Measurements from ENCODE around the gene RSPO3. TPM values are rescaled to one million over a fixed set of nuclear protein-coding genes. Genes with fewer than 3 reads are reported as not detected.

The RSPO3 gene
- total RNA-seq, 1 experiment from 2014 or later: not detected

DNA sequence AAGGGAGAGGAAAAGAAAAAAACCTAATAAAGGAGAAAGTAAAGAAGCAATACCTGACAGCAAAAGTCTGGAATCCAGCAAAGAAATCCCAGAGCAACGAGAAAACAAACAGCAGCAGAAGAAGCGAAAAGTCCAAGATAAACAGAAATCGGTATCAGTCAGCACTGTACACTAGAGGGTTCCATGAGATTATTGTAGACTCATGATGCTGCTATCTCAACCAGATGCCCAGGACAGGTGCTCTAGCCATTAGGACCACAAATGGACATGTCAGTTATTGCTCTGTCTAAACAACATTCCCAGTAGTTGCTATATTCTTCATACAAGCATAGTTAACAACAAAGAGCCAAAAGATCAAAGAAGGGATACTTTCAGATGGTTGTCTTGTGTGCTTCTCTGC is 77.4 kb downstream of the RSPO3 start:
- Mint-ChIP-seq H3K4me1 (ENCODE audit: insufficient read depth, unreplicated experiment) (peaks cover 4% of the 10 kb centered on the region), H3K4me3 (ENCODE audit: unreplicated experiment) (no peak overlapping the region), H3K9me3 (ENCODE audit: unreplicated experiment) (no peaks in the 10 kb centered on the region), H3K27ac (ENCODE audit: low read depth, unreplicated experiment) (no peak overlapping the region), H3K27me3 (ENCODE audit: insufficient read depth, unreplicated experiment) (peaks cover 50% of the 10 kb centered on the region), H3K36me3 (ENCODE audit: insufficient read depth, unreplicated experiment) (no peaks in the 10 kb centered on the region)
- no TSS peak for BruUV-seq (replicated peaks)
- DNase-seq (ENCODE audit: unreplicated experiment): no peak
- CTCF ChIA-PET: no interaction called here
- TF ChIP-seq, protein P1, sequence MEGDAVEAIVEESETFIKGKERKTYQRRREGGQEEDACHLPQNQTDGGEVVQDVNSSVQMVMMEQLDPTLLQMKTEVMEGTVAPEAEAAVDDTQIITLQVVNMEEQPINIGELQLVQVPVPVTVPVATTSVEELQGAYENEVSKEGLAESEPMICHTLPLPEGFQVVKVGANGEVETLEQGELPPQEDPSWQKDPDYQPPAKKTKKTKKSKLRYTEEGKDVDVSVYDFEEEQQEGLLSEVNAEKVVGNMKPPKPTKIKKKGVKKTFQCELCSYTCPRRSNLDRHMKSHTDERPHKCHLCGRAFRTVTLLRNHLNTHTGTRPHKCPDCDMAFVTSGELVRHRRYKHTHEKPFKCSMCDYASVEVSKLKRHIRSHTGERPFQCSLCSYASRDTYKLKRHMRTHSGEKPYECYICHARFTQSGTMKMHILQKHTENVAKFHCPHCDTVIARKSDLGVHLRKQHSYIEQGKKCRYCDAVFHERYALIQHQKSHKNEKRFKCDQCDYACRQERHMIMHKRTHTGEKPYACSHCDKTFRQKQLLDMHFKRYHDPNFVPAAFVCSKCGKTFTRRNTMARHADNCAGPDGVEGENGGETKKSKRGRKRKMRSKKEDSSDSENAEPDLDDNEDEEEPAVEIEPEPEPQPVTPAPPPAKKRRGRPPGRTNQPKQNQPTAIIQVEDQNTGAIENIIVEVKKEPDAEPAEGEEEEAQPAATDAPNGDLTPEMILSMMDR (IDR thresholded peaks at IDR 0.05; ENCODE audit: unreplicated experiment): no peak
- intact Hi-C loops (cut with micrococcal nuclease): loop anchor here (10.0 kb wide), 1 partner anchor 1161 kb away; no protein-coding TSS in a partner anchor
- POLR2A ChIA-PET: no interaction called here

DNA sequence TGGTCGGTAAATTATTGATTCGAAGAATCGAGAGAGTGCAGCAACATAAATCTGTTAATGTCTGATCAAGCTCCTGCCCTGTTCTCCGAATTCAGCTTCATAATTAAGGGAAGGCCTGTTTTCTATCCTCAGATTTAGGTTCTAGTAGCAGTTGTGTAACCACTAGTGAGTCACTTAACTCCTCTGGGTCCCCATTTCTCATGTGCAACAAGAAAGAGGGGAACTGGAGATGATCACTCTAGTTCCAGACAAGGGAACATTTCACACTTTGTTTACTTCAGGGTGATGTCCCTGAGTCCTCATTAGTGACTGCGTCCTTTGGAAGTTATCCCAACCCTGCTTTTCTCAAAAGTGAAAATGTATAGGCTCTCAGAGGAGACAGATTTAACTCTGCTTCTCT is 80.1 kb downstream of the RSPO3 start:
- CTCF ChIA-PET: no interaction called here
- intact Hi-C loops (cut with micrococcal nuclease): loop anchor here (10.0 kb wide), 1 partner anchor 1164 kb away; no protein-coding TSS in a partner anchor
- Mint-ChIP-seq H3K4me1 (ENCODE audit: insufficient read depth, unreplicated experiment) (peaks cover 5% of the 10 kb centered on the region), H3K4me3 (ENCODE audit: unreplicated experiment) (no peak overlapping the region), H3K27me3 (ENCODE audit: insufficient read depth, unreplicated experiment) (peaks cover 53% of the 10 kb centered on the region), H3K9me3 (ENCODE audit: unreplicated experiment) (no peaks in the 10 kb centered on the region), H3K36me3 (ENCODE audit: insufficient read depth, unreplicated experiment) (no peaks in the 10 kb centered on the region), H3K27ac (ENCODE audit: low read depth, unreplicated experiment) (no peak overlapping the region)
- TF ChIP-seq, protein P1 (IDR thresholded peaks at IDR 0.05; ENCODE audit: unreplicated experiment): no peak
- DNase-seq (ENCODE audit: unreplicated experiment): peak; percentile 14
- POLR2A ChIA-PET: interaction anchor here (1.1 kb wide), 1 partner anchor 22 kb away, joined by 3 read pairs; no protein-coding TSS in a partner anchor
- no TSS peak for BruUV-seq (replicated peaks)

DNA sequence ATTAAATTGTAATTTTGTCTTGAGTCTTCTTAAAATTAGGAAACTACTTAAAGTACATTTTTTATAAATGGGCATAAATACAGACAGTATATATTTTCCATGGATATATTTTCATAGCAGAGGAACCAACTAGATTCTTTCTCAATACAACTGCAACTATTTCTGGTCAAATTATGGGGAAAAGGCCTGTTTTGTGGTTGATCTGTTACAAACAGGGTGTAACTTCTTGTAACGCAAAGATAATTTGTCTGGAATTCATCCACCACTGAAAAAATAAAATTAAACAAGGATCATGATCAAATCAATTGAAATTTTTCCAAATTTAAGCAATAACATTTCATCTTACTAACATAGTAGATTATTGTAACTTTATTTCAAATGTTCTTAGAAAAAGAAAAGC is 81.0 kb downstream of the RSPO3 start:
- Mint-ChIP-seq H3K4me3 (ENCODE audit: unreplicated experiment) (no peak overlapping the region), H3K9me3 (ENCODE audit: unreplicated experiment) (no peaks in the 10 kb centered on the region), H3K4me1 (ENCODE audit: insufficient read depth, unreplicated experiment) (peaks cover 5% of the 10 kb centered on the region), H3K36me3 (ENCODE audit: insufficient read depth, unreplicated experiment) (no peaks in the 10 kb centered on the region), H3K27me3 (ENCODE audit: insufficient read depth, unreplicated experiment) (peaks cover 60% of the 10 kb centered on the region), H3K27ac (ENCODE audit: low read depth, unreplicated experiment) (no peak overlapping the region)
- ChIA-PET POLR2A (no interaction called here), CTCF (no interaction called here)
- TF ChIP-seq, protein P1 (IDR thresholded peaks at IDR 0.05; ENCODE audit: unreplicated experiment): no peak
- no peak for DNase-seq (ENCODE audit: unreplicated experiment)
- BruUV-seq (replicated peaks): no TSS peak
- intact Hi-C loops (cut with micrococcal nuclease): loop anchor here (10.0 kb wide), 1 partner anchor 1165 kb away; no protein-coding TSS in a partner anchor

- TF ChIP-seq, protein P1 (IDR thresholded peaks at IDR 0.05; ENCODE audit: unreplicated experiment): no peak
- POLR2A ChIA-PET: interaction anchor here (0.7 kb wide), 1 partner anchor 375 kb away, joined by 3 read pairs; no protein-coding TSS in a partner anchor
- peaks cover 5% of the 10 kb centered on the region for H3K4me1 Mint-ChIP-seq (ENCODE audit: insufficient read depth, unreplicated experiment)
- no peak overlapping the region for H3K27ac Mint-ChIP-seq (ENCODE audit: low read depth, unreplicated experiment)
- intact Hi-C loops (cut with micrococcal nuclease): no loop called here
- BruUV-seq (replicated peaks): no TSS peak
- no peaks in the 10 kb centered on the region for H3K9me3 Mint-ChIP-seq (ENCODE audit: unreplicated experiment)
- no peak overlapping the region for H3K4me3 Mint-ChIP-seq (ENCODE audit: unreplicated experiment)
- no peak for DNase-seq (ENCODE audit: unreplicated experiment)
- H3K27me3 Mint-ChIP-seq (ENCODE audit: insufficient read depth, unreplicated experiment): peaks cover 62% of the 10 kb centered on the region
- no peaks in the 10 kb centered on the region for H3K36me3 Mint-ChIP-seq (ENCODE audit: insufficient read depth, unreplicated experiment)
- CTCF ChIA-PET: no interaction called here
Measured at GRCh38 chr6:127200114-127200513, 81.6 kb downstream of the RSPO3 start.
